GM21717 (cell line): ENCODE results near the gene CFAP77.

Experiments
- ATAC-seq: cut with Tn5 transposase; IDR thresholded peaks from one replicate; pipeline ENCODE4 v1.9.1; 2021; ENCODE audit warnings: mild to moderate bottlenecking, moderate library complexity; ENCODE audit not compliant: unreplicated experiment

The CFAP77 gene

GRCh38 chr9:132590318-132591182 lies 180.5 kb downstream of the CFAP77 start:
- ATAC-seq, result no peak

GRCh38 chr9:132591244-132591643 lies 181.2 kb downstream of the CFAP77 start:
- no peak for ATAC-seq

- no peak for ATAC-seq
Observed at GRCh38 chr9:132591751-132592314, 181.8 kb downstream of the CFAP77 start.

GRCh38 chr9:132592451-132592850 lies 182.4 kb downstream of the CFAP77 start:
- ATAC-seq, result no peak

GRCh38 chr9:132594412-132594811 lies 184.4 kb downstream of the CFAP77 start:
- ATAC-seq, result no peak

GRCh38 chr9:132595319-132595718 lies 185.3 kb downstream of the CFAP77 start:
- ATAC-seq, result no peak

- no peak for ATAC-seq
Observed at GRCh38 chr9:132596200-132596599, 186.2 kb downstream of the CFAP77 start.

- ATAC-seq, result no peak
Observed at GRCh38 chr9:132597073-132597775, 187.2 kb downstream of the CFAP77 start.

- no peak for ATAC-seq
Observed at GRCh38 chr9:132600326-132600984, 190.4 kb downstream of the CFAP77 start.

- ATAC-seq, result no peak
Observed at GRCh38 chr9:132602207-132602606, 192.2 kb downstream of the CFAP77 start.

GRCh38 chr9:132605387-132605786 lies 195.4 kb downstream of the CFAP77 start:
- ATAC-seq, result no peak

GRCh38 chr9:132606066-132606465 lies 196.1 kb downstream of the CFAP77 start:
- no peak for ATAC-seq

GRCh38 chr9:132609184-132609583 lies 199.2 kb downstream of the CFAP77 start:
- no peak for ATAC-seq

GRCh38 chr9:132609829-132610228 lies 199.8 kb downstream of the CFAP77 start:
- ATAC-seq, result no peak

GRCh38 chr9:132610661-132611060 lies 200.7 kb downstream of the CFAP77 start:
- no peak for ATAC-seq

GRCh38 chr9:132614324-132614723 lies 204.3 kb downstream of the CFAP77 start:
- ATAC-seq, result no peak

GRCh38 chr9:132615774-132616173 lies 205.8 kb downstream of the CFAP77 start:
- ATAC-seq, result no peak

- ATAC-seq, result no peak
Observed at GRCh38 chr9:132616725-132617124, 206.7 kb downstream of the CFAP77 start.

GRCh38 chr9:132622159-132622558 lies 212.1 kb downstream of the CFAP77 start:
- ATAC-seq, result no peak
